BLaER1 treated with 17β-estradiol and CSF1 and Interleukin-3, amounts not matched to agents 10 nM and 100 nM (cell line): ENCODE data around the gene NAB2.
"Not testable (repeated sequence)": the region's sequence is repeated elsewhere in the genome, so short reads cannot be mapped to it uniquely, and the experiment has no call there.

Experiments used
- H3K27ac ChIP-seq, 11 experiments: shearing (Covaris generic); formaldehyde crosslinking; 2 replicates each; pipeline ENCODE4 v1.8.1; 2022
- H3K27me3 ChIP-seq, 11 experiments: shearing (Covaris generic); formaldehyde crosslinking; 2 replicates each; pipeline ENCODE4 v1.8.1; 2022
- H3K36me3 ChIP-seq, 11 experiments: shearing (Covaris generic); formaldehyde crosslinking; 2 replicates each; pipeline ENCODE4 v1.8.1; 2022
- H3K4me1 ChIP-seq, 10 experiments: shearing (Covaris generic); formaldehyde crosslinking; 2 replicates each; pipeline ENCODE4 v1.8.1; 2022
- H3K4me2 ChIP-seq, 11 experiments: shearing (Covaris generic); formaldehyde crosslinking; 2 replicates each; pipeline ENCODE4 v1.8.1; 2022
- H3K4me3 ChIP-seq, 10 experiments: shearing (Covaris generic); formaldehyde crosslinking; 2 replicates each; pipeline ENCODE4 v1.8.1; 2022
- H3K9ac ChIP-seq, 11 experiments: shearing (Covaris generic); formaldehyde crosslinking; 2 replicates each; pipeline ENCODE4 v1.8.1; 2022
- H3K9me3 ChIP-seq, 11 experiments: shearing (Covaris generic); formaldehyde crosslinking; replicated peaks in 1 of 11; 2 replicates each; pipeline ENCODE4 v1.8.1; 2022
- H4K20me1 ChIP-seq, 11 experiments: shearing (Covaris generic); formaldehyde crosslinking; 2 replicates each; pipeline ENCODE4 v1.8.1; 2022
- Cebpa-rat ChIP-seq, 11 experiments: shearing (Covaris generic); IDR thresholded peaks; 2 replicates each; pipeline ENCODE4 v1.8.1; 2022

Gene NAB2

DNA sequence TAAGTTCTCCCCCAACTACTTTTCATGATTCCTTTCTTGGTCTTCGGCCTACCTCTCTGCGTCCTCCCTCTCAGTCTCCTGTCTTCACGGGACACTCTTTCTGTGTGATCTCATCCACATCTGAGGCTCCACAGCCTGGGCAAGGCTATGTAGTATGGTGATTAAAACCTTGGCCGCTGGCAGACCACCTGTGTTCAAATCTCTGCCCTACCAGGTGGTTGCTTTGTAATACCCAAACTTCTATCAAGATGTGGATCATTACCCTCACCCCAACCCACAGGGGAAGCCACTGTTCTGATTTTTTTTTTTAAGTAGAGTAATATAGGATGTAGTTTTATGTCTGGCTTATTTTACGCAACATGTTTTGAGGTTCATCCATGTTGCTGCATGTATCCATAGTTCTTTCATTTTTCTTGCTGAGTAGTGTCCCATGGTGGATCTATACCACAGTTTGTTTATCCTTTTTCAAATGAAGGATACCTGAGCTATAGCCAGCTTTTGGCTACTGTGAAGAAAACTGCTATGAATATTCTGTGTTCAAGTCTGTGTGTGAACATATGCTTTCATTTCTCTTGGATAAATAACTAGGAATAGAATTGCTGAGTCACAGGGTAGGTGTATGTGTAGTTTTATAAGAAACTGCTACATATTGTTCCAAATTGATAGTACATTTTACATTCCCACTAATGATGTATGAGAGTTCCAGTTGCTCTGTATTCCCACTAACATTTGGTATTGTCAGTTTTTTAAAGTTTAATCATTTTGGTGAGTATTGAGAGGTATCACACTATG, 30.6 kb downstream of the NAB2 start:
- Histone ChIP-seq H4K20me1 (no peaks in the 10 kb centered on the region), H3K27me3 (peaks cover 0 to under 1% (median 0%) of the 10 kb centered on the region in 11 experiments; a peak in 3 of 22 replicates), H3K27ac (peak overlapping the region in 9 of 11 experiments; percentile 40 to 76 (median 64); a peak in 17 of 22 replicates), H3K4me3 (no peak overlapping the region), H3K4me1 (peaks cover 7 to 37% (median 21%) of the 10 kb centered on the region in 10 experiments; a peak in 17 of 20 replicates), H3K4me2 (peak overlapping the region in 10 of 11 experiments; percentile 10 to 87 (median 62); a peak in 20 of 22 replicates), H3K9ac (peak overlapping the region in 4 of 11 experiments; percentile 36 to 47 (median 41); a peak in 7 of 22 replicates), H3K36me3 (no peaks in the 10 kb centered on the region), H3K9me3 (peaks cover 0 to 6% (median 0%) of the 10 kb centered on the region in 11 experiments; a peak in 2 of 22 replicates)
- no peak for TF ChIP-seq Cebpa-rat (IDR thresholded peaks at IDR 0.05)

DNA sequence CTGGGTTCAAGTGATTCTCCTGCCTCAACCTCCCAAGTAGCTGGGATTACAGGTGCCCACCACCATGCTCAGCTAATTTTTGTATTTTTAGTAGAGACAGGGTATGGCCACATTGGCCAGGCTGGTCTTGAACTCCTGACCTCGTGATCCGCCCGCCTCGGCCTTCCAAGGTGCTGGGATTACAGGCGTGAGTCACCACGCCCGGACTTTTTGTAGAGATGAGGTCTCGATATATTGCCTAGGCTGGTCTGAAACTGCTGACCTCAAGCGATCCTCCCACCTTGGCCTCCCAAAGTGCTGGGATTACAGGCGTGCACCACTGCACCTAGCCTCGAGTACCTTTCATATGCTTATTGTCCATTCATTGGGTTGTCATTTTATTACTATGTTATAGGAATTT, 31.8 kb downstream of the NAB2 start:
- not testable (repeated sequence) for H3K36me3 ChIP-seq, H3K9me3 ChIP-seq, H3K4me3 ChIP-seq, H4K20me1 ChIP-seq, H3K4me2 ChIP-seq, H3K27ac ChIP-seq, H3K9ac ChIP-seq
- Histone ChIP-seq H3K4me1 (peaks cover 7 to 37% (median 21%) of the 10 kb centered on the region in 10 experiments; a peak in 17 of 20 replicates), H3K27me3 (peaks cover 0 to 12% (median 9%) of the 10 kb centered on the region in 11 experiments; a peak in 9 of 22 replicates)

DNA sequence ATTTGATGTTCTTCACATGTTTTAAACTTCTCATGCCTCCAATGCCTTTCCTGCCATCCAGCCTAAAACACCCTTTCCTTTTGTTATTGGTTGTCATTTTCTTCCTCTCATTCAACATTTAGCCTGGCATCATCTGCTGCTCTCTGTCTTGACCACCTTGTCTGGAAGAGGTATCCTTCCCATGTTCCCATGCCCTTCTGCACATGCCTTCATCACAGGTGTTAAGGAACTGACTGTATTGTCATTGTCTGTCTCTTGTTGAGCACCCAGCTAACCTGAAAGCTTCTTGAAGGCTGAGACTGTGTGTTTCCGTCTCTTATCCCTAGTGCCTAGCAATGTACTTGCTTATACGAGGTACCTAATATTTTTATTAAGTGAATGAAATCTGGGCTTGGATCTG, 34.9 kb downstream of the NAB2 start:
- Histone ChIP-seq H3K4me1 (peaks cover 19 to 27% (median 23%) of the 10 kb centered on the region in 10 experiments), H3K27ac (no peak overlapping the region), H3K4me2 (no peak overlapping the region), H3K9me3 (peaks cover 0 to 6% (median 0%) of the 10 kb centered on the region in 11 experiments; a peak in 2 of 22 replicates), H3K9ac (no peak overlapping the region), H4K20me1 (no peaks in the 10 kb centered on the region), H3K36me3 (no peaks in the 10 kb centered on the region), H3K27me3 (peaks cover 3 to 36% (median 26%) of the 10 kb centered on the region in 11 experiments; a peak in 18 of 22 replicates), H3K4me3 (no peak overlapping the region)
- TF ChIP-seq Cebpa-rat (IDR thresholded peaks at IDR 0.05): no peak

DNA sequence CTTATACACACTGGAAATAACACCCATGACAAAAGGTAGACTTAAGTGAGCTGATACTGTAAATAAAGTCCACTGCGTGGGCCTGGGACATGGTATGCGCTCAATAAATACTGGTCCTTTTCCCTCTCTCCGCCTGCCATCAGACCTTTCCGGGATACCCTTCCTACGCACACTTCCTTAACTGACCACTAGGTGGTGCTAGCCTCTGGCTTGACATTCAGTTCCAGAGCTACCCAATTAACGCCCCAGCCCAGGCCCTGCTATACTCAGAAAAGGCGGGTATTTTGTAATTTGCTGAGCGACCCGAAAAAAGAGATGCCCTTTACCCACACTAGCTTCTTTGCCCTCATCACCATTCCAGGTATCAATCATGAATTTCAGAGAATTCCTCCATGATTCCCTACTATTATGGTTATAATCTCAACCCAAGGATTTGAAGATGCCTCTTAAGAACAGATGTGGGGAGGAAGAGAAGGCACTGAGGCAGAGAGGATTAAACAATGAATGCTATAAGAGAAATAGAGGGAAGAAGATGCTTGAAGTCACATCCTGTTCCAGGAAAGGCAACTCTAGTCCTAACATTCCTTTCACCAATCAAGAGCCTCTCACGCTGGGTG, 35.5 kb downstream of the NAB2 start:
- peaks cover 0 to 6% (median 0%) of the 10 kb centered on the region in 11 experiments; a peak in 2 of 22 replicates for H3K9me3 ChIP-seq
- H3K36me3 ChIP-seq: no peaks in the 10 kb centered on the region
- no peaks in the 10 kb centered on the region for H4K20me1 ChIP-seq
- no peak overlapping the region for H3K27ac ChIP-seq
- peaks cover 15 to 24% (median 20%) of the 10 kb centered on the region in 10 experiments for H3K4me1 ChIP-seq
- H3K4me2 ChIP-seq: no peak overlapping the region
- TF ChIP-seq Cebpa-rat (IDR thresholded peaks at IDR 0.05): no peak
- H3K9ac ChIP-seq: no peak overlapping the region
- H3K27me3 ChIP-seq: peaks cover 3 to 36% (median 26%) of the 10 kb centered on the region in 11 experiments; a peak in 18 of 22 replicates
- no peak overlapping the region for H3K4me3 ChIP-seq

DNA sequence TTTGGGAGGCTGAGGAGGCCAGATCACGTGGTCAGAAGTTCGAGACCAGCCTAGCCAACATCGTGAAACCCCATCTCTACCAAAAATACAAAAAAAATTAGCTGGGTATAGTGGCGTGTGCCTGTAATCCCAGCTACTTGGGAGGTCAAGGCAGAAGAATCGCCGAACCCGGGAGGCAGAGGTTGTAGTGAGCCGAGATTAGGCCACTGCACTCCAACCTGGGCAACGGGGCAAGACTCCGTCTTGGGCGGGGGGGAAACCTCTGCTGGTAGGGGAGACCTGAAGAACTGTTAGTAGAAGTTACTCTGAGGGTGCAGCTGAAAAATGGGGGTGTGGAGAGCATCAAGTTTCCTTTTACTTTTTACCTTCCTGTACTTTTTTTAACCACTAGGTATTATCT, 37.1 kb downstream of the NAB2 start:
- H4K20me1 ChIP-seq: peaks cover 0 to 10% (median 2%) of the 10 kb centered on the region in 11 experiments; a peak in 5 of 22 replicates
- TF ChIP-seq Cebpa-rat (IDR thresholded peaks at IDR 0.05): no peak
- H3K36me3 ChIP-seq: peaks cover 0 to 3% (median 0%) of the 10 kb centered on the region in 11 experiments; a peak in 1 of 22 replicates
- H3K4me1 ChIP-seq: peaks cover 21 to 36% (median 30%) of the 10 kb centered on the region in 10 experiments
- peaks cover 0 to 6% (median 0%) of the 10 kb centered on the region in 11 experiments; a peak in 2 of 22 replicates for H3K9me3 ChIP-seq
- no peak overlapping the region for H3K27ac ChIP-seq
- H3K27me3 ChIP-seq: peaks cover 3 to 36% (median 26%) of the 10 kb centered on the region in 11 experiments; a peak in 18 of 22 replicates
- no peak overlapping the region; a peak in 1 of 22 replicates for H3K4me2 ChIP-seq
- H3K9ac ChIP-seq: no peak overlapping the region; a peak in 1 of 22 replicates
- no peak overlapping the region for H3K4me3 ChIP-seq

DNA sequence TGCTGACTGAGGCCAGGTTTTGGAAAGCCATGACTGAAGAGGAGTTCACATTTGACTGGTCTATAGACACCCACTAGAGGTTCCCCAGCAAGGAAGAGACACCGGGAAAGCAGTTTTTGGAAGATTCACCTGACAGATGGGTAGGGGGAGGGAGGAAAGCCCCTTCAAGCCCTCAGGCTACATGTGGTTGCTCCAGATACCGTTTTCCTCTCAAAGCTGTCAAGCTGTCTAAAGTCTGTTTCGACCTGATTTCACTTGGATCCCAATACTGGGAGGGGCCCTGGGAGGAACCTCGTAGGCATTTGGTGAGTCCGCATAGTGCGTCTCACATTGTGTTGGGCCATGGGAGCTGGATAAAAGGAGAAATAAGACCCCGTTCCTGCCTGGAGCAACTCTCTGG, 37.6 kb downstream of the NAB2 start:
- H3K27ac ChIP-seq: no peak overlapping the region
- peaks cover 26 to 41% (median 34%) of the 10 kb centered on the region in 10 experiments for H3K4me1 ChIP-seq
- H3K9ac ChIP-seq: peak overlapping the region in 6 of 11 experiments; percentile 5 to 82 (median 80); a peak in 8 of 22 replicates
- peaks cover 0 to 15% (median 7%) of the 10 kb centered on the region in 11 experiments; a peak in 8 of 22 replicates for H4K20me1 ChIP-seq
- no peak for TF ChIP-seq Cebpa-rat (IDR thresholded peaks at IDR 0.05)
- H3K36me3 ChIP-seq: peaks cover 0 to 3% (median 0%) of the 10 kb centered on the region in 11 experiments; a peak in 1 of 22 replicates
- H3K4me2 ChIP-seq: peak overlapping the region; percentile 63 to 99 (median 96); a peak in 18 of 22 replicates
- H3K9me3 ChIP-seq: peaks cover 0 to 6% (median 0%) of the 10 kb centered on the region in 11 experiments; a peak in 2 of 22 replicates
- peaks cover 3 to 36% (median 26%) of the 10 kb centered on the region in 11 experiments; a peak in 18 of 22 replicates for H3K27me3 ChIP-seq
- H3K4me3 ChIP-seq: peak overlapping the region in 3 of 10 experiments; percentile 83 to 93 (median 92); a peak in 4 of 20 replicates

DNA sequence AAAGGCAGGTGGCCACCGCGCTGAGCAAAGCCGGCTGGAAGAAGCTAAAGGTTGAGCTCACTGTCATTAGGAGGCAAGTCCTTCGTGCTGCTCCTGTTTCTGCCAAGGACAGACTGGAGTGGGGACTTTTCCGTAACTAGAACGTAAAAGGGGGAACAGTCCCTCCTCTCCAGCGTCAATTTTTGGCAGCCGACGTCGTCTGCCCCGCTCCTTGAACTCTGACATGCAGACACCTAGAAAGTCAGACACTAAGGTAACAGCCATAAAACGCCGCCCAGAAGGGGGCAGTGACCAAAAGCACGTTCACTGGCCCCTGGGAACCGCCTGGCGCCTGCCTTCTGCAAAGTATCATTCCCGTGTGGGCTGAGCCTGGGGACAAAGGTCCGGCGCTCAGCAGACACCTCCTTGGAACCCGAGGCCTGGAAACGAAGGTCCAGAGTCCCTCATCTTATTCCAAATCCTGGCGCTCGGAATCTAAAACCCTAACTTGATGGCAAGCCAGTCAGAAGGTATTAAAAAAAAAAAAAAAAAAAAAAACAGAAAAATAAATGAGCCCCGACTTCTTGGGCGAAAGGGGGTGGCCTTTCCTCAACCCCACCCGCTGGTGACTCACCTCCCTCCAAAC, 38.3 kb downstream of the NAB2 start:
- Histone ChIP-seq H3K27ac (peak overlapping the region in 2 of 11 experiments; percentile 25 to 72; a peak in 2 of 22 replicates), H3K9me3 (peaks cover 0 to 6% (median 0%) of the 10 kb centered on the region in 11 experiments; a peak in 2 of 22 replicates), H3K9ac (peak overlapping the region; percentile 68 to 83 (median 80); a peak in 21 of 22 replicates)

More for the DNA sequence above, 38.3 kb downstream of the NAB2 start:
- Histone ChIP-seq H4K20me1 (peaks cover 0 to 21% (median 14%) of the 10 kb centered on the region in 11 experiments; a peak in 8 of 22 replicates), H3K4me3 (peak overlapping the region; percentile 76 to 93 (median 84)), H3K4me2 (peak overlapping the region; percentile 63 to 99 (median 96)), H3K27me3 (peaks cover 3 to 36% (median 26%) of the 10 kb centered on the region in 11 experiments; a peak in 18 of 22 replicates), H3K4me1 (peaks cover 32 to 48% (median 41%) of the 10 kb centered on the region in 10 experiments), H3K36me3 (peaks cover 0 to 9% (median 0%) of the 10 kb centered on the region in 11 experiments; a peak in 3 of 22 replicates)
- TF ChIP-seq Cebpa-rat (IDR thresholded peaks at IDR 0.05): no peak
